NCI-H2171 treated with DMSO at 0.1 percent for 48 hours (cell line): ENCODE results near the gene SLC9A9.
A peak's percentile ranks its signal among the peaks of the same experiment; 100 is the strongest.

Source experiments
- DNase-seq: peaks from one replicate; lab custom pipeline; 2025; lab: John Stamatoyannopoulos, UW

Gene SLC9A9

GRCh38 chr3:143843587-143843986 is 4.7 kb downstream of the SLC9A9 start:
- no peak for DNase-seq

GRCh38 chr3:143840636-143841035 is 7.6 kb downstream of the SLC9A9 start:
- DNase-seq = no peak

GRCh38 chr3:143839980-143840379 is 8.3 kb downstream of the SLC9A9 start:
- no peak for DNase-seq

GRCh38 chr3:143837076-143837475 is 11.2 kb downstream of the SLC9A9 start:
- DNase-seq = no peak

GRCh38 chr3:143835312-143835711 is 13.0 kb downstream of the SLC9A9 start:
- DNase-seq = no peak

GRCh38 chr3:143832433-143832832 is 15.8 kb downstream of the SLC9A9 start:
- no peak for DNase-seq

- no peak for DNase-seq
These were observed 16.3 kb downstream of the SLC9A9 start for GRCh38 chr3:143831994-143832393.

- no peak for DNase-seq
These were observed 17.1 kb downstream of the SLC9A9 start for GRCh38 chr3:143831208-143831607.

GRCh38 chr3:143830786-143831185 is 17.5 kb downstream of the SLC9A9 start:
- DNase-seq = no peak

- DNase-seq = no peak
These were observed 18.2 kb downstream of the SLC9A9 start for GRCh38 chr3:143830063-143830462.

GRCh38 chr3:143827425-143827824 is 20.8 kb downstream of the SLC9A9 start:
- DNase-seq = no peak

GRCh38 chr3:143826296-143826695 is 22.0 kb downstream of the SLC9A9 start:
- DNase-seq = no peak

- no peak for DNase-seq
These were observed 22.8 kb downstream of the SLC9A9 start for GRCh38 chr3:143825513-143825912.

GRCh38 chr3:143824735-143825385 is 23.4 kb downstream of the SLC9A9 start:
- no peak for DNase-seq

- DNase-seq = no peak
These were observed 25.5 kb downstream of the SLC9A9 start for GRCh38 chr3:143822798-143823197.

GRCh38 chr3:143822374-143822773 is 25.9 kb downstream of the SLC9A9 start:
- DNase-seq = peak; percentile 3

- DNase-seq = no peak
These were observed 26.4 kb downstream of the SLC9A9 start for GRCh38 chr3:143821862-143822261.

- no peak for DNase-seq
These were observed 27.6 kb downstream of the SLC9A9 start for GRCh38 chr3:143820466-143821221.

- no peak for DNase-seq
These were observed 28.4 kb downstream of the SLC9A9 start for GRCh38 chr3:143819890-143820289.

- no peak for DNase-seq
These were observed 33.8 kb downstream of the SLC9A9 start for GRCh38 chr3:143814443-143814889.

GRCh38 chr3:143812481-143812880 is 35.8 kb downstream of the SLC9A9 start:
- DNase-seq = no peak

- no peak for DNase-seq
These were observed 36.7 kb downstream of the SLC9A9 start for GRCh38 chr3:143811602-143812001.

- DNase-seq = no peak
These were observed 37.4 kb downstream of the SLC9A9 start for GRCh38 chr3:143810953-143811265.
